ENCODE results near the gene KCNQ5.
"Not testable (repeated sequence)": the region's sequence is repeated elsewhere in the genome, so short reads cannot be mapped to it uniquely, and the experiment has no call there.

The KCNQ5 gene

DNA sequence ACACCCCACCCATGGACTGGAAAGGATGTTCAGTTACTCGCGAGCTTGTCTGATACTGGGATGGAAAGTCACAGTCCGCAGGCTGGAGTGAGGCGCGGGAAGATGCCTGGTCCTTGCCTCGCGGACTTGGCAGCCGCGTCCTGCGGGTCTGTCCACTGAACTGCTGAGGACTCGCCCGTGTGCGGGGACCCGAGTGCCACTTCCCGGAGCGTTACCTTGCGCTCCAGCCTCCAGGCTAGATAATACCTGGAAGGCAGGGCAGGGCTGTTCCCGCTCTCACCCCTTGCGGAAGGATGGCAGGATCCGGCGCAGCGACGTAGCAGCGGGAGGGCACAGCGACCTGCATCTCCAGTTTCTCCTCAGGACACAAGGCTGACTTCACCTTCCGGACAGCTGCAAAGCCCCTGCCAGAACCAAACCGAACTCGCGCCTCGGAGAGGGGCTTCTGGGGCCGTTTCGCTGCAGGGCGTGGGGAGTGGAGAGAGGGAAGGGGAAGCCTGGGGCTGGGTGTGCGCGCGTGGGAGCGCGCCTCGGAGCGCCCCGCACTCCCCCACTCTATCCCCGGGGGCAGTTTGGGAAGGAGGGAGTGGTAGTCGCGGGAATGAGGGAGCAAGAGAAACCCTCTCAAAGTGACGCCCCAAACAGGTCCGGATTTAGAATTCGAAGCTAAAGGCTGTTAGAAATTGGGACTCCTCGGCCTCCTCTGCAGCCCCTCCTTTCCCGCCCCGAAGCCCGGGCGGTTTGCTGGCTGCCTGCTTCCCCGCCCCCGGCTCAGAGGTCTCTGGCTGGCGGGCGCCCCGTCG lies at the start of gene KCNQ5:
TSS of gene KCNQ5 (plus strand) at position 774 of the 803 bp plus-strand sequence.
- DNase-seq (ENCODE audit: low read depth in 2 of 2): no peak

DNA sequence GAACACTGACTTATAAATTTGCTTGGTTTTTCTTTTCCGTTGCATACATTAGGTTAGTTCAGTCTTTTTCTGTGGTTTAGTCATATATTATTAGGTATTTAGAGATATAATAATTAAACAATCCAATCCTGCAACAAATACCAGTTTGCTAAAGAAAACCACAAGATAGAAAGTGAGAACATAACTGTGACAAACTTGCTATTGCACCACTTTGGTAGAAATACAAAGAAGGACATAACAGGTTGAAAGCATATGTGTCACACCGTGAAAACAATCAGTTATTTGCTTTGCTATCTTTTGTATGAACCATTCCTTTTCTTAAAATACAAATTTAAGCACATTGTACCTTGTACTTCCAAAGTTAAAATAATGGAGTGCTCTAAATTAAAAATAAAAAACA lies 42.0 kb upstream of the KCNQ5 start:
- DNase-seq (ENCODE audit: low read depth in 2 of 2): no peak

DNA sequence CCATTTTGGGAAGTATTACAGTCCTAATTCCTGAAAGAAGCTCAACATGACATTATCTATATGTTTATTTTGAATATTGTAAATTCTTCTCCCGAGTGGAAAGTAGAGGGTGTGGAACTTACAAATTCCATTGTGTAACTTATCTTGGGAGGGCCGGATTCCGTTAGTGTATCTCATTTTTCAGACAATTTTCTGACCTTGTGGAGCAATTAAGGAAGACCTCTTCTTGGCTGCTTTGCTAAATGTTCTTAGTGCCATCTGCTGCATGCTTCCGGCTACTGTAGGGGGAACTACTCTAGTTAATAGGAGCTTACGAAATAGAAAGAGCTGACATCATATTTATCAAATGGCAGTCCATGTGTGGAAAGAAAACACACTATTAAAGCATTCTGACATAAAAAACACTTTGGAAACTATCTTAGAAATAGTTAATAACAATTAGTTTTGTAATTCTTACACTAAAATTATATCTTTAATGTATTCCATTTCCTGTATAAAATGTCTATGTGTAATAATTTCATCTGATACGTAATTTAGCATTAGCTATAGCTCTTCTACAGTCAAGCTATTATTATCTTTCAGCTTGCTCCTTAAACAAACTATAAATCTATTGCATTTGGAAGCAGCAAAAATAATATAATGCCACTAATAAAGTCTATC lies 41.5 kb upstream of the KCNQ5 start:
- no peak for DNase-seq (ENCODE audit: low read depth in 2 of 2)

DNA sequence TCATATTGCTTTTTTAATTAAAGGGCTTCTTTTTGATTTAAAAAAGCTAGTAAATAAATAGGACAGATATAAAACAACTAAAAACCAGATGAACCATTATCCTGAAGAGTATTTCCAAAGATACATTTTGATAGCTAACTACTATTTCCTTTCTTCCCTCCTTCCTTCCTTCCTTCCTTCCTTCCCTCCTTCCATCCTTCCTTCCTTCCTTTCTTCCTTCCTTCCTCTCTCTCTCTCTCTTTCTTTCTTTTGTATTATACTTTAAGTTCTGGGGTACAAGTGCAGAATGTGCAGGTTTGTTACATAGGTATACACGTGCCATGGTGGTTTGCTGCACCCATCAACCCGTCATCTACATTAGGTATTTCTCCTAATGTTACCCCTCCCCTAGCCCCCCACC lies 40.9 kb upstream of the KCNQ5 start:
- DNase-seq (ENCODE audit: low read depth in 2 of 2): not testable (repeated sequence)

DNA sequence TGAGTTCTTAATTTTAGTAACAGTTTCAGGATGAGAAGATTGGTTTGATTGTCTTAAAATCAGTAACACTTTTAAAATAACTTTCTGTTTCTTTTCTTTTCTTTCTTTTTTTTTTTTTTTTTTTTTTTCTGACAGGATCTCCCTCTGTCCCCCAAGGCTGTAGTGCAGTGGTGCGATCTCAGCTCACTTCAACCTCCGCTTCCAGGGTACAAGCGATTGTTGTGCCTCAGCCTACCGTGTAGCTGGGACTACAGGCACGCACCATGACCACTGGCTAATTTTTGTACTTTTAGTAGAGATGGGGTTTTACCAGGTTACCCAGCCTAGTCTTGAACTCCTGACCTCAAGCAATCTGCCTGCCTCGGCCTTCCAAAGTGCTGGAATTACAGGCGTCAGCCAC lies 33.7 kb upstream of the KCNQ5 start:
- no peak for DNase-seq (ENCODE audit: low read depth in 2 of 2)

DNA sequence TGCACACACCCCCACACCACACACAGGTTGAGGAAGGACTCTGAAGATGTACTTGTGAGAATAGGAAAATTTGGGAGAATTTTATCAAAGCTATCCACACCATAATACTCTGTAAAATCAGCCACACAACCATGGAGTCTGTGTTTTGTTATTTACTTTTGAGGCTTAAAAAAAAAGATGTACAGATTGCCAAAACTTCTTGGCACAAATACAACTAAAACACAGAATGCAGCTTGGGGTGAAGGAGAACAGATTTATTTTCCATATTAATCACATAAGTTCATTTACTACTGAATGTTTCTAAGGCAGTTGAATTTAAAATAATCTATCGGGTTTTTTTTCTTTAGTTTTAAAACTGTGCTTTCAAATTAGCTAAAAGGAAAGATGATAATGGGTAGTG lies 32.8 kb upstream of the KCNQ5 start:
- DNase-seq (ENCODE audit: low read depth in 2 of 2): no peak

DNA sequence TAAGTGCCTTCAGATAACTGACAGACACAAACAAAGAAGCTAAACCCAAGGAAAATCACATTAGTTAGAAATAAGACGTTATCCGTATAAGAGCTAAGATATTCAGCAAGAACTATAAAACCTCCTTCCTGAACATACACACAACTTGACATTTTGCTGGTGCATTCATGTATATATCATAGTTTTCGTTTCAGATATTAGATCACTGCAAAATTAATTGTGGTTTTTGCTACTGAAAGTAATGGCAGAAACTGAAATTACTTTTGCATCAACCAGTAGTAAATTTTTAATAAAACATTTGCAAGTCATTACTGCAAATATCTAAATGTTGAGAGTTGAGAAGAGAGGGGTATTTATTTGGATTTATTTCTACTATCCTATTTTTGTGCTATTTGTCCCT lies 26.1 kb upstream of the KCNQ5 start:
- DNase-seq (ENCODE audit: low read depth in 2 of 2): no peak

DNA sequence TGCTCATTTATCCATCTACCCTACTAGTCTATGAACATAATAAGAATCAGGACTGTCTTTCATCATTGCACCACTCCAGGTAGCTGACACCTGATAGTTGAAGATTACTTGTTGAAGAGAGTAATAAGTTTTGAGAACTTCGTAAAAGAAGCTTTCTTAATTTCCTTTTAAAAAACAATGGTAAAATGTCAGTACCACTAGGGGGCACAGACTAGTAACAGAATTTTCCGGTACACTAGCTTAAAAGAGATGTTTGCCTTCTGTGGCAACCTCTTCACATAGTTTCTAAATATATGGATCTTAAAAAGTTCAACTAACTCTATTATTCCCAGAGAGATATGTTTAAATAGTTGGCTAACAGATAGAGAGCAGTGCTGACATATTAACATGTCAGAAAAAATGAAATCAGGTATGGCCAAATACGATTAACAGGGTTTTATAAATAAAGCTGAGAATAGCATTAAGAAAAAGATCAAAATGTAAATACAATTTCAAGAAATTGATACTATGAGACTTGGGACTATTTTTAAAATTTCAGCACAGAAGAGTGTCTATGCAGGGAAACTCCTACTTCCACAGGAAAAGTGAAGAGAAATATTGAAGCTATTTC lies 5.4 kb upstream of the KCNQ5 start:
- no peak for DNase-seq (ENCODE audit: low read depth in 2 of 2)

DNA sequence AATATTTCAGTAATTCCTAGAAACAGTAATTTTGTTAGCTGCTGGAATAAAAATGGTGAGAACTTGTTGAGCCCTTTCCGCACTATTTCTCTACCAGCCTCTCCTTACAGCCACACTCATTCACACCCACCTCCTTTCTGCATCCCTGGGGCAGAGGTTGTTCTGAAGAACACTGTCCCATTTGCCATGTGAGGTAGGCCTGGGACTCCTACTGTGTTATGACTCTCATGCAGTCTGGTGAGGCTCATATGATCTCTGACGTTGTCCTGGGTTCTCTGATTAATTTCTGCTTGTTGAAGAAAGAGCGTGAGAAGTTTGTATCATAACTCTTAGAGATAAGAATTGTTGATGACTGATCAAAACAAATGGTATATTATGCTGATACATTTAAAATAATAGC lies 4.1 kb upstream of the KCNQ5 start:
- DNase-seq (ENCODE audit: low read depth in 2 of 2): no peak

DNA sequence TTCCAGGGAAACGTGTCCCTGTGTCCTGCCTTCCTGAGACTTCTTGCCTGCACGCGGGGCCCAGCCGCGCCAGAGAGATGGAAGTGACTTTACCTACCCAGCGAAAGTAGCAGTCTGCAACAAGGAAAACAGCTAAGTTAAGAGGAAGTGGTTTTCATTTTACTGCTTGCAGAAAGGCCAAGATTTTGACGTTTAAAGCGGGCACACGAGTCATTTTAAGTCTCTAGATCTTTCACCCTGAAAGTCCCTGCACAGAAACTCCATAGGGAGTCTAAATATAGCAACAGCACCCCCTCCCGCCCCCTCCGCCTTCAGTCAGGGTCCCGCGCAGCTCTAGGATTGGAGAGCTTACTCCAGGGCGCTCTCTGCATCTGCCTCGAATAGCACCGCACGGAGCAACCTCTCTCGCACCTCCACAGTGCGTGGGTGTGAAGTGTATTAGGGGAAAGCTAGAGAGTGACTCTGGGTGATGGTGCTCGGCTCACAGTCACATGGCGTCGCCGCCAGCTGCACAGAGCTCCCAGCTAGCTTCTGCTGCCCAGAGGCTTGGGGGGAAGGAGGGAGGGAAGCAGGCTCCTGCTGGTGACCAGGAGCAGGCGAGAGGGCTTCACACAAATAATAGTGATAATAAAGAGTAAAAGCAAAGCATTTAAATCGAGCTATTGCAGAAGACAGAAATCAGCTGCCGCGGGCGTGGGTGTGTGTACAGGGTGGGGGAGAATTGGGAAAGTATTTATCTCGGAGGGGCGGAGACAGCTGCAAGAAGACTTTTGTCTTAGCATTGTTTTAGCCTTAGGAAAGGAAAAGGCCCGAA lies 1.8 kb upstream of the KCNQ5 start:
- peak in 1 of 2 donors; percentile 55 for DNase-seq (ENCODE audit: low read depth in 2 of 2)

DNA sequence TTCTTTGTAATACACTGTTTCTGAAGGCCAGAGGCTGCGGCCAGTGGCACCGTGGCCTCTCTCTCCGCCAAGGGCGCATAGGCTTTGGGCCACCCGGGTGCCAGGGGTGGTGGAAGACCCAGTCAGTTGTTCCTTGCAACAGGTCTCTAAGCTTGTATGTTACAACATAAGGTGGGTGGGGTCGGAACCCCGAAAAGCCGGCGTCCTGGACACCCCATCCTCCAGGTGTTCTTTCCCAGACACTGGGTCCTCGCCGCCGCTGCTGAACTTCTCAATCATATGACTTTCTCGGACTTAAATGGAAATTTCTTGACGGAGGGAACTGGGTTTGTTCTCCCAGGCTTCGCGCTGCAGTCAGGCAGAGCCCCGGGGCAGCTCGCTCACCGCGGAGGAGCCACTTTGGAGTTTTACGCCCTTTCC lies 983 bp upstream of the KCNQ5 start:
- DNase-seq (ENCODE audit: low read depth in 2 of 2): no peak

DNA sequence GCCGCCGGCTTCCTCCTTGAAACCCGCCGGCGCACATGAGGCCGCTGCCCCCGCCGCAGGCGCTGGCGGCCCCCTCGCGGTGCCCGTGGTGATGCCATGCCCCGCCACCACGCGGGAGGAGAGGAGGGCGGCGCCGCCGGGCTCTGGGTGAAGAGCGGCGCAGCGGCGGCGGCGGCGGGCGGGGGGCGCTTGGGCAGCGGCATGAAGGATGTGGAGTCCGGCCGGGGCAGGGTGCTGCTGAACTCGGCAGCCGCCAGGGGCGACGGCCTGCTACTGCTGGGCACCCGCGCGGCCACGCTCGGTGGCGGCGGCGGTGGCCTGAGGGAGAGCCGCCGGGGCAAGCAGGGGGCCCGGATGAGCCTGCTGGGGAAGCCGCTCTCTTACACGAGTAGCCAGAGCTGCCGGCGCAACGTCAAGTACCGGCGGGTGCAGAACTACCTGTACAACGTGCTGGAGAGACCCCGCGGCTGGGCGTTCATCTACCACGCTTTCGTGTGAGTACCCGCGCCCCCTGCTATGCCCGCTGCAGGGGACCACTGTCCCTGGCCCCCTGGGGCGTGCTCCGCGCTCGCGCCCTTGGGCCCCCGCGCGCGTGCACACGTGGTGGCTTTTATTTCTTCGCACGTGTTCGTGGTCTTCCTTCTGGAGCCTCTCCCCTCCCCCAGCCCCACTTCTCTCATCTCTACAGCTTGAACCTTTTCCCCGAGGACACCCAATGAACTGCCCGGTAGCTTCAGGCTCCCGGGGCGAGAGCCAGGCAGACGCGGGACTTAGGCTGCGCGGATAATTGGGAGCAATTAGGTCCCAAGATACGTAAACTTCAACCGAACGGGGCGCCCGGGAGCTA lies 453 bp downstream of the KCNQ5 start:
- DNase-seq (ENCODE audit: low read depth in 2 of 2): peak in 1 of 2 donors; percentile 33

DNA sequence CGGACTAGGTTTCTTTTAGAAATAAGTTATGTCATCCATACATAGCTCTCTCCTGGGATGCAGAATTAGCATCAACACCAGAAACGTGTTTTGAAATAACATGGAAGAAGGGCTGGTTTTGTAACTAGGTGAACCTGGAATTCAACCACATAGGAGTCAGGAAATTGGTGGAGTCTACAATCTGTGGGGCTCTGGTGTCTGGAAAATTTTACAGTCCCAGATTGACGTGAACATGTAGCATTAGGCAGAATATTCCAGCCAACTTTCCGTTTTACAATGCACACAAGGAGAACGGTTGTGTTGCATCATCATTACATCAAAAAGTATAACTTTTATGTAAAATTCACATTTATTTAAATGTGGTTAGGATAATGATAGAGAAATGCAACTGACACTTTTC lies 1.9 kb downstream of the KCNQ5 start:
- DNase-seq (ENCODE audit: low read depth in 2 of 2): no peak

DNA sequence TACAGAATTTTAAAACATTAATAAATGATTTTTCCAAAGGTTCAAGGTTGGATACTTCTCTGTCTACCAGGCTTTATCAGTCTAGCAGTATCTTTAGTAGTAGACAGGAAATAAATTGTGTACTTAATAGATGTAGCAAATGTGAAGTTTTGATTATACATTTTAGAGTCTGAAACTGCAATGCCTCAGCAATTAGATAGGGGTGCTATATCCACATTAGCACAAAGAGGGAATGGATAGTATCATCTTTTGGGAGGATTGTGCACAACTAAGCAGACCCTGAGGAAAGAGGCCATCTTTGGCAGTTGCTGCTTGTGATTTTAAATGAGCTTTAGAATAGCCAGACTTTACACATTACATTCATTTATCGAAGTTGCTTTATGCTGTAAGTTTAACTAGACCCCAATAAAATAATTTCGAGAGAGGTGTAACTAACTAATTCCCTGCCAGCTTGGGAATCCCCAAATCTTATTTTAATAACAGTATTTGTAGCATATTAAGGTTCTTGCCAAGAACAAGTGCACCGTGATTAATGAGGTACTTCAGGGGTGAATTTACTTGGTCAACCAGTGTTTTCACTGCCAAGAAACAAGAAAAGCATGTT lies 2.8 kb downstream of the KCNQ5 start:
- no peak for DNase-seq (ENCODE audit: low read depth in 2 of 2)

DNA sequence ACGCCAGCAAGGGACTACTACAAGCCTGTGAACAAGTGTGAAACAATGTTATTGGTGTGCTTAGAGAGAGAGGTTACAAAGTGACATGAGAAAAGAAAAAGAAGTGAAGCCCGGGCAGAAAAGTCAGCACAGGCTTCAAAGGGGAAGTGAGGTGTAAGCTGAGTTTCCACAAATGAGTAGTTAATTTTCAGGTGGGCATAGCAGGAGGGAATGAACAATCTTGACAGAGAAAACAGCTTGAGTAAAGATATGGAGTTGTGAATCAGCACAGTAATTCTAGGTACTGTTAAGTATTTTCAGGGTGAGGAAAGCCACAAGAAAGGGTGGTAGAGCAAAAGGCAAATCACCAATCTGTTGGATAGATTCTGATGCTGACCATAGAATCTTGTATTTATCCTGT lies 4.3 kb downstream of the KCNQ5 start:
- DNase-seq (ENCODE audit: low read depth in 2 of 2): no peak

DNA sequence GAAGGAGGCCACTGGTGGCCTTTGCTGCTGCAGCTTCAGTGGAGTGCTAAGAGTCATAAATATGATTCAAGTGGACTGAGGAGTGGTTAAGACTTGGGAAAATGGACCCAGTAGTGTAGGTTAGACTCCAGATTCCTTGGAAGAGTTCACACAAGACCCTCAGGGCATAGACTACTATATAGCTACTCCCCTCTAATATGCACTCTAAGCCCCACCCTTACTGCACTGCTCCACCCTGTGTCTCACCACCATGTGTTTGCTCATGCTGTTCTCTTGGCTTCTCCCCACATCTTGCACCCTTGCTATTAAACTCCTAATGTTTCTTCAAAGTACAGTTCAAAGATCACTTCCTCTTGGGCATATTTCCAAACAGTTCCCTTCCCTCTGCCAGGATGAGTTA lies 5.7 kb downstream of the KCNQ5 start:
- no peak for DNase-seq (ENCODE audit: low read depth in 2 of 2)

DNA sequence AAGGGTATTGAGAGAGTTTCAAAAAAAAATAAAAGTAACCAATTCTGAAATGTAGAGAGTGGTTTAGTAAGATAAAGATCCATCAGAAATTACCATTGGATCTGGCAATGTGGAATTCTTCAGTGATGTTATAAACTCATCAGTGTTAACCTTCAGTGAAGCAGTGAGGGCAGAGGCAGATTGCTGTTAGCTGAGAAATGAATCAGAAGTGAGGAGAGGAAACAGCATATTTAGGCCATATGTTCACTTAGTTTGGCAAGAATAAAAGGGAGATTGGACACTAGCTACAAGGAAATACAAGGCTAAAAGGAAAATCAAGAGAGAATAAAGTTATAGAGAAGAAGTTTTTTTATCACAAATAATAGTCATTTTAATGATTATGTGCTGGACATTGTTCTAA lies 9.6 kb downstream of the KCNQ5 start:
- no peak for DNase-seq (ENCODE audit: low read depth in 2 of 2)

DNA sequence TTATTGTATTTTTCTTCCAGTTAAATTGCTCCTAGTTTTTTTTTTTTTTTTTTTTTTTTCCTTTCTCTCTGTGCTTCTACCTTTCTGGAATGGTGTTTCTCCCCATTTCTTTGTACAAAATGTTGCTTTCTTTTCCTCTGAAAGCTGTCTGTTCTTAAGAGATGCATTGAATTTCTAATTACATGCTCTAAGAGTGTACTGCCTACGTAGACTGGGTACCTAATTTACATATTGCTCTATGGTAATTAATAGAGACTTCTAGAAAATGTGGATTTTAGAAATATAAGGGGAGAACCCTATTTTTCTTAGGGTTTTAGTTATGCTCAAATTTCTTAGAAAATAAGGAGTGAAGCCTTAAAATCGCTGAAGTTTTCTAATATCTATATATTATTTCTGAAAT lies 13.8 kb downstream of the KCNQ5 start:
- DNase-seq (ENCODE audit: low read depth in 2 of 2): no peak

DNA sequence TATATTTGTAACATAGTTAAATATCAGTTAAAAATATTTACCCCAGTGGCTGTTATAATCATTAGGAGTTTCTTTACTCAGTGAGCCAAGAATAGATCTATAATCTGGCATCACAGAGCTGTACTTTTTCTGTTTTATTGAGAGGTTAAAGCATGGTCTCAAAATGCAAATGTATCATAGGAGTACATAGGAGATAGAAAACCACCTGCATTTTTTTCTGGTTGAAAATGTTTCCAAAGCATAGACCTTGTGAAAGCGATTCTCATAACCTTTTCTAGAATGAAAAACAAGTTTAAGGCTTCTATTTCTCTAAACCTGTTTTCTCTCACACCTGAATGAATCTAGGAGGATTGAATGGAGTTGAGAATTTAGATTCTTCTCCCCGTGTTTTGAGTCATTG lies 14.4 kb downstream of the KCNQ5 start:
- no peak for DNase-seq (ENCODE audit: low read depth in 2 of 2)

DNA sequence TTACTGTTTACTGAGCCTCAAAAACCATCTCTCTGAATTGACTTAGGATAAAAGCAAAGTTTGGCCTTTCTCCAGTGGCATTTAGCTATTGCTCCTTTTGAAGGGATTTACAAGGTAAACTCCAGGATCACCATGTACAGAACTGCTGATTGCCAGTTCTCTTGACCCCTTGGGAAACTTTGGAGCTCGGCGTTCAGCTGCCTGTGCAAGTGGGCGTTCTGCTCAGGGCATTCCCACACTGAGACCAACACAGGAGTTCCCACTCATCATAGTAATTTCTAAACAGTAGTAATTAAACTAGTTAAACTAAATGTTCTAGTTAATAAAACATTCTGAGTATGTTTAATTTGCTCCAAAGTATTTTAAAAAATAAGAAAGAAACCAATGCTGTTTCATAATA lies 14.9 kb downstream of the KCNQ5 start:
- DNase-seq (ENCODE audit: low read depth in 2 of 2): no peak

All from stimulated activated CD4-positive, alpha-beta T cell treated with anti-CD3 and anti-CD28 coated beads, Interleukin-1b, Interleukin-23, amount 100 ng/mL, for 1 hour (primary cell).